Liver (tissue), 9 donors: ENCODE results near the gene INPP5J. TPM values are rescaled to one million over a fixed set of nuclear protein-coding genes. Genes with fewer than 3 reads are reported as not detected.
A peak's percentile ranks its signal among the peaks of the same experiment; 100 is the strongest.

Experiments used
- DNase-seq: peaks from one replicate; pipeline ENCODE4 v3.0.0-alpha.2; 2017; ENCODE audit warnings: low spot score
- H3K27ac ChIP-seq, 2 donors: one replicate each; pipeline ENCODE4 v1.7.0; 2013; ENCODE audit warnings: inconsistent platforms in 2 of 2, low read length in 2 of 2, control low read depth in 1 of 2, low read depth in 1 of 2, mild to moderate bottlenecking in 1 of 2
- H3K27me3 ChIP-seq, 4 donors: one replicate each; pipeline versions ENCODE4 v1.6.1 to v1.7.0; 2013; ENCODE audit warnings: low read length in 3 of 4, inconsistent platforms in 1 of 4, mild to moderate bottlenecking in 1 of 4, moderate library complexity in 1 of 4; ENCODE audit not compliant: control insufficient read depth in 4 of 4, insufficient read depth in 4 of 4
- H3K36me3 ChIP-seq, 4 donors: one replicate each; pipeline versions ENCODE4 v1.6.1 to v1.7.0; 2013; ENCODE audit warnings: low read length in 3 of 4, mild to moderate bottlenecking in 3 of 4, low read depth in 1 of 4, moderate library complexity in 1 of 4; ENCODE audit not compliant: control insufficient read depth in 4 of 4, insufficient read depth in 3 of 4
- H3K4me1 ChIP-seq, 4 donors: one replicate each; pipeline versions ENCODE4 v1.6.1 to v1.7.0; 2013; ENCODE audit warnings: low read length in 3 of 4, mild to moderate bottlenecking in 3 of 4, moderate library complexity in 1 of 4; ENCODE audit not compliant: control insufficient read depth in 4 of 4, insufficient read depth in 4 of 4
- H3K4me3 ChIP-seq, 3 donors: one replicate each; pipeline versions ENCODE4 v1.6.1 to v1.7.0; 2013; ENCODE audit warnings: low read length in 3 of 3, control low read depth in 1 of 3, low read depth in 1 of 3, mild to moderate bottlenecking in 1 of 3
- H3K9ac ChIP-seq, 2 donors: one replicate each; pipeline ENCODE4 v1.7.0; 2013; ENCODE audit warnings: low read length in 2 of 2, mild to moderate bottlenecking in 2 of 2, moderate library complexity in 2 of 2, control low read depth in 1 of 2, low read depth in 1 of 2
- H3K9me3 ChIP-seq, 4 donors: one replicate each; pipeline versions ENCODE4 v1.6.1 to v1.7.0; 2013; ENCODE audit warnings: low read length in 3 of 4; ENCODE audit not compliant: control insufficient read depth in 4 of 4
- CTCF ChIP-seq: fragments of 150-350 bp; IDR thresholded peaks from 2 replicates; pipeline ENCODE4 v1.5.1; 2017; ENCODE audit warnings: improper control_type of control experiment, low read depth, low read length; ENCODE audit not compliant: missing input control
- EGR1 ChIP-seq, 2 donors: IDR thresholded peaks; 2 replicates each; pipeline ENCODE4 v1.6.1; 2016 to 2018; ENCODE audit warnings: antibody characterized with exemption in 2 of 2, low read depth in 2 of 2
- FOXA1 ChIP-seq: IDR thresholded peaks from 2 replicates; pipeline ENCODE4 v1.6.1; 2016; ENCODE audit warnings: antibody characterized with exemption
- HNF4G ChIP-seq: IDR thresholded peaks from 2 replicates; pipeline ENCODE4 v1.6.1; 2016; ENCODE audit warnings: antibody characterized with exemption
- JUND ChIP-seq, 2 donors: IDR thresholded peaks; 2 replicates each; pipeline ENCODE4 v1.6.1; 2016; ENCODE audit warnings: antibody characterized with exemption in 2 of 2
- NR2F2 ChIP-seq: IDR thresholded peaks from 2 replicates; pipeline ENCODE4 v1.6.1; 2016; ENCODE audit warnings: antibody characterized with exemption
- REST ChIP-seq: IDR thresholded peaks from 2 replicates; pipeline ENCODE4 v1.6.1; 2016; ENCODE audit warnings: antibody characterized with exemption, mild to moderate bottlenecking
- RXRA ChIP-seq, 2 donors: IDR thresholded peaks; 2 replicates each; pipeline ENCODE4 v1.6.1; 2017 to 2018; ENCODE audit warnings: antibody characterized with exemption in 2 of 2, mild to moderate bottlenecking in 1 of 2
- SP1 ChIP-seq: IDR thresholded peaks from 2 replicates; pipeline ENCODE4 v1.6.1; 2018; ENCODE audit warnings: antibody characterized with exemption, mild to moderate bottlenecking
- TAF1 ChIP-seq: conservative IDR thresholded peaks from 2 replicates; pipeline ENCODE4 v1.6.1; 2016; ENCODE audit warnings: antibody characterized with exemption, mild to moderate bottlenecking
- YY1 ChIP-seq: IDR thresholded peaks from 2 replicates; pipeline ENCODE4 v1.6.1; 2016; ENCODE audit warnings: antibody characterized with exemption, mild to moderate bottlenecking
- ZBTB33 ChIP-seq: IDR thresholded peaks from 2 replicates; pipeline ENCODE4 v1.6.1; 2016; ENCODE audit warnings: antibody characterized with exemption
- WGBS: extraction: QIAGEN DNeasy Blood & Tissue Kit; methylation state at CpG from one replicate; pipeline ENCODE4 v1.1.7; 2013; 5-methylcytosine and 5-hydroxymethylcytosine counted together
- polyA plus RNA-seq, 2 donors: library from polyadenylated mRNA; stranded (reverse) in 1 of 2; unstranded in 1 of 2; fragments of 200-250 nt in 1 of 2; fragments of >200 nt in 1 of 2; fragmentation: Nextera tagmentation in 1 of 2; extraction: Ambion mirVana in 1 of 2; gene quantifications; one replicate each; pipeline versions ENCODE4 v1.2.1 to v1.2.3, GENCODE V29; 2013 to 2015
- total RNA-seq, 2 donors: library from RNA; depleted of rRNA; stranded (reverse); fragments of >200 nt; gene quantifications; one replicate each; pipeline ENCODE4 v1.2.3, GENCODE V29; 2014
- donor health status: healthy.
- donor health status: healthy.
- donor health status: healthy.
- donor health status: healthy.
- donor health status: healthy.

The INPP5J gene
- total and polyA plus RNA-seq, 4 donors = 0.06 to 0.17 (median 0.11) TPM

DNA sequence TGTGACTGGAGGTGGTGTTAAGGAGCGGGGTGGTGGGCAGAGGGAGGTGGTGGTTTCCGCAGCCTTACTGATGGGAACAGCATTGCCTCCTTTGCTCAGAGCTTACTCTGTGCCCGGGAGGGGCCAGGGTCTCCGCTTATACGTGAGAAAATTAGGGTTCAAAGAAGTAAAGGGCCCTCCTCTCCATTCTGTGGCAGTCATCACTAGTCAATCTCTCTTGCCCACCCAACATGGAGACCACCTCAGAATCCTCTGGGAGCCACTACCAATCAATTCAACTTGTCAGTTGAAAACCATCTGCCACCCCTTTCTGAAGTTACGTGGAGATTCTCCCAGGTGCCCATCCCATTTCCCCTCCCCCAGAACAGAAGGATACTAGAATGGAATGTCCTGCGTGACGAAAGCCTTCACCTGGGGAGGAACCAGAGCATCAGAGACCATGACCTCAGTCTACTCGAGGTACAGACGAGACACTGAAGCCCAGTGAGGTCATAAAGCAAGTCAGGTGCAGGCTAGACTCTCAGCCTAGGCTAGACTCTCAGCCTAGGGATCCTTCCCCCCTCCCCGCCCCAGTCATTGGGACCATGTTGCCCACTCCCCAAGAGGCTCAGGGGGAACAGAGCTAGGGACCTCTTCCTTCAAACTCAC, 17.4 kb upstream of the INPP5J start:
- H3K9ac ChIP-seq = no peak overlapping the region
- H3K4me1 ChIP-seq = peaks cover 4 to 7% (median 6%) of the 10 kb centered on the region in 4 donors
- H3K27me3 ChIP-seq = no peaks in the 10 kb centered on the region
- DNase-seq = no peak
- WGBS = 72% methylated on average over 11 of the region's 11 CpGs
- TF ChIP-seq TAF1 (no peak), NR2F2 (no peak), RXRA (IDR thresholded peaks at IDR 0.05) (no peak)
- H3K27ac ChIP-seq = no peak overlapping the region
- H3K9me3 ChIP-seq = no peaks in the 10 kb centered on the region
- H3K36me3 ChIP-seq = peaks cover 0 to 3% (median 0%) of the 10 kb centered on the region in 4 donors
- H3K4me3 ChIP-seq = no peak overlapping the region

DNA sequence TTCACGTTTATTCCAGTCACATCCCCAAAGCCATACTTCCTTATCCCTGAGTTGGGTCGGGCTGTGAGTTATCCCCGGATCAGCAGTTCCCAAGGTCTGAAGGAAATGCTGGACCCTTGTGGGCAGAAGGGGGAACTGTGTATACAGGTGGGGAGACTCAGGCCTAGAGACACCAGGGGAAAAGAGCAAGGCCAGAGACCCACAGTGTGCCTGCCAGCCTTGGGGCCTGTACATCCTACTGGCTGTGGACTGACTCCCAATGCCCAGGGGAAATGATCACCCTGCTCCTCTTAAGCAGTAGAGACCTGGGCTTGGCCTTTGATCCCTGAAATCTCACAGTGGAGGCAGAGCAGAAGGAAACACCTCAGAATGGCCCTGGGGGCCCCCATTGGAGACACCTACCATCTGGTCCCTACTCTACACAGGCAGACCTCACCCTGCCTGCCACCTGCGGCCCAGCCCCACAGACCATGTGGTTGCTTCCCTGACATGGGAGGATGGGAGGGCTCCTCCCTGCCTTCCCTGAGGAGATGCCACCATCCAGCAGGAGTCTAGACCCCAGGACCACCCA, 16.7 kb upstream of the INPP5J start:
- peaks cover 0 to 3% (median 0%) of the 10 kb centered on the region in 4 donors for H3K36me3 ChIP-seq
- TF ChIP-seq SP1 = no peak
- TF ChIP-seq RXRA (IDR thresholded peaks at IDR 0.05) = no peak
- no peak for TF ChIP-seq TAF1
- TF ChIP-seq FOXA1 = no peak
- TF ChIP-seq EGR1 (IDR thresholded peaks at IDR 0.05; ENCODE audit: low read depth in 2 of 2) = no peak
- TF ChIP-seq YY1 = no peak
- TF ChIP-seq JUND (IDR thresholded peaks at IDR 0.05) = no peak
- no peak for TF ChIP-seq ZBTB33
- TF ChIP-seq CTCF = no peak
- TF ChIP-seq REST = no peak
- TF ChIP-seq HNF4G = no peak
- H3K27ac ChIP-seq = peak overlapping the region; percentile 73 to 79
- H3K9ac ChIP-seq = no peak overlapping the region
- no peak overlapping the region for H3K4me3 ChIP-seq
- peaks cover 4 to 7% (median 6%) of the 10 kb centered on the region in 4 donors for H3K4me1 ChIP-seq
- no peaks in the 10 kb centered on the region for H3K9me3 ChIP-seq
- no peak for DNase-seq
- WGBS = 65% methylated on average over 4 of the region's 4 CpGs
- no peaks in the 10 kb centered on the region for H3K27me3 ChIP-seq
